Heart left ventricle (tissue), 16 donors: ENCODE data around the gene GRB7. TPM values are rescaled to one million over a fixed set of nuclear protein-coding genes. Genes with fewer than 3 reads are reported as not detected.

Experiments
- ATAC-seq, 4 donors: fragments of 200-7000 bp; cut with Tn5 transposase; one replicate each; pipeline ENCODE4 v1.9.1; 2020 to 2022; ENCODE audit warnings: moderate library complexity in 4 of 4, mild to moderate bottlenecking in 3 of 4, moderate number of reproducible peaks in 1 of 4
- DNase-seq, 5 donors: peaks; one replicate each; pipeline ENCODE4 v3.0.0-alpha.2; 2020
- H3K27ac ChIP-seq, 12 donors: fragments of 200-600 bp; sonication (generic) in 4 of 12; one replicate each; pipeline versions ENCODE4 v1.5.0 to v1.8.0; 2016 to 2022; ENCODE audit warnings: mild to moderate bottlenecking in 2 of 12
- H3K27me3 ChIP-seq, 9 donors: fragments of 200-600 bp; sonication (generic) in 2 of 9; one replicate each; pipeline versions ENCODE4 v1.5.1 to v1.8.0; 2016 to 2022; ENCODE audit warnings: mild to moderate bottlenecking in 3 of 9
- H3K36me3 ChIP-seq, 9 donors: fragments of 200-600 bp; sonication (generic) in 2 of 9; one replicate each; pipeline versions ENCODE4 v1.5.0 to v1.8.0; 2018 to 2022; ENCODE audit warnings: mild to moderate bottlenecking in 2 of 9
- H3K4me1 ChIP-seq, 12 donors: fragments of 200-600 bp; sonication (generic) in 4 of 12; one replicate each; pipeline versions ENCODE4 v1.5.0 to v1.8.0; 2016 to 2022; ENCODE audit warnings: mild to moderate bottlenecking in 3 of 12
- H3K4me3 ChIP-seq, 12 donors: fragments of 200-600 bp; sonication (generic) in 4 of 12; one replicate each; pipeline versions ENCODE4 v1.5.0 to v1.8.0; 2017 to 2022; ENCODE audit warnings: mild to moderate bottlenecking in 9 of 12, moderate library complexity in 4 of 12
- H3K9me3 ChIP-seq, 12 donors: fragments of 200-600 bp; sonication (generic) in 4 of 12; one replicate each; pipeline versions ENCODE4 v1.5.0 to v1.8.0; 2016 to 2022; ENCODE audit warnings: mild to moderate bottlenecking in 1 of 12
- CTCF ChIP-seq, 12 donors: fragments of 200-600 bp; sonication (generic) in 4 of 12; IDR thresholded peaks; one replicate each; pipeline versions ENCODE4 v1.5.0 to v1.8.0; 2018 to 2022; ENCODE audit warnings: antibody characterized with exemption in 12 of 12, mild to moderate bottlenecking in 5 of 12
- POLR2A ChIP-seq, 2 donors: fragments of 450-650 bp; IDR thresholded peaks; one replicate each; pipeline ENCODE4 v1.6.1; 2017; ENCODE audit warnings: antibody characterized with exemption in 2 of 2, mild to moderate bottlenecking in 2 of 2, moderate library complexity in 2 of 2
- WGBS, 4 donors: extraction: QIAGEN DNeasy Blood & Tissue Kit in 2 of 4; methylation state at CpG; one replicate each; pipeline versions ENCODE4 v1.1.5 to v1.1.7; 2013 to 2018; 5-methylcytosine and 5-hydroxymethylcytosine counted together
- intact Hi-C, 10 donors: fragments of 100-400 bp; cut with DNase I; formaldehyde crosslinking; loops; one replicate each; pipeline versions ENCODE4 v1.11.1 to v1.14.2; 2022
- polyA plus RNA-seq, 2 donors: library from polyadenylated mRNA; stranded (reverse); fragments of 200-250 nt; gene quantifications; one replicate each; pipeline ENCODE4 v1.2.3, GENCODE V29; 2013
- total RNA-seq, 9 donors: library from RNA; depleted of rRNA in 2 of 9; stranded (reverse); fragments of >200 nt in 2 of 9; fragmentation: NEBNext Ultra II Directional in 3 of 9; extraction: Animal tissue kit (Norgen Biotek cat#: 25700) in 3 of 9; gene quantifications; one replicate each; pipeline versions ENCODE4 v1.1.0 to v1.2.4, GENCODE V29; 2016 to 2023
- donor health status: ischemic (EF 13 %, LVEDD 7.1; RV severe dilation, severe dysfunction).
- donor health status: healthy with polysubstance abuse.
- donor health status: DM: no; HTN: yes; CAD: no.
- donor health status: DM: no; HTN: no; CAD: no.
- donor health status: ischemic (EF 25% LVEDD 6.9; RV normal size, moderate dysfunction).
- donor health status: ischemic (EF 25% LVEDD 5.7; RV mildly dilated, moderate dysfunction).
- donor health status: healthy.
- donor health status: DM: yes; HTN: yes; CAD: no.
- donor health status: ischemic (EF 35%, LVEDD 5.7; RV mildly dilated, moderate dysfunction).
- donor health status: nonischemic (EF 11% LVEDD 7.7; RV severe dilation, severe dysfunction).
- donor health status: DM: yes; HTN: yes; CAD: no.
- donor health status: PGD.
- donor health status: ischemic (EF 29% LVEDD 5.4; RV normal size, mild dysfunction).
- donor health status: nonischemic (EF 23%, LVEDD 6.1; RV moderate dilation, normal function).

The GRB7 gene
- total and polyA plus RNA-seq, 11 donors = 0.48 to 8.2 (median 1.3) TPM

DNA sequence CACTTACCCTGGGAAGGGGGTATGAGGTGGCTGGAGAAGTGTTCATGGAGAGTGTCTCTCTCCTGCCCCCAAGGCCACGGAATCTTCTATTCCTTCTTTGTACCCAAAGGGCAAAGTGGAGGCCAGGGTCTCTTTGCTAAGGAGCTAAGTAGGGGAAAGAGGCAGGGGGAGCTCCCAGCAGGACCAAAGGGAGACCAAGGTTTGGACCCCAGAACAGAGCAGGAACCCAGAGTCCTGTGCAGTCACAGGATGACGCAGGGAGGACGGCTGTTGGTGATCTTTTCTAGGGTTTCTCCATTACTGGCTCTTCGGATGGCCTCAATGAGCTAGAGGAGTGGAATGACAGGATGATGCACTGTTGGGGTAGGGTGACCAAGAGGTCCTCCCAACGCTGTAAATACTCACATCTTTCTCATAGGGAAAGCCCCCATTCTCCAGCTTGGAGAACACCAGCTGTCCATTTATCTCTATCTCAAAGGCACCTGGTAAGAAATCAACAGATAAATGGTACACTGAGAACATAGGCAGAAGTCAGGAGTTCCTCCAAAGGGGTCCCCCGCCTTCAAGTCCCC is 8.4 kb upstream of the GRB7 start:
- ATAC-seq = no peak
- H3K4me3 ChIP-seq = peak overlapping the region; percentile 56 to 99 (median 81)

GRCh38 chr17:39730095-39730921 is 7.4 kb upstream of the GRB7 start, which contains the start of gene MIEN1:
MIEN1 (minus strand) TSS chr17:39730532; CDS start chr17:39730495, 37 bp downstream.
- peak; percentile 6 to 87 for TF ChIP-seq POLR2A (IDR thresholded peaks at IDR 0.05)
- TF ChIP-seq CTCF (IDR thresholded peaks at IDR 0.05) = peak; percentile 88 to 98 (median 92)
- WGBS, 4 donors = 1 to 2% (median 1%) methylated on average over 22 to 65 of the region's 65 CpGs
- intact Hi-C loops = loop anchor here in 3 of 10 donors (2.0 to 5.0 kb wide), 5 partner anchors 22 to 108 kb away; partner anchors contain the start of genes PGAP3 (in 2 of the 3) and STARD3 (in 1 of the 3)
- Histone ChIP-seq H3K4me1 (peaks cover 0 to 19% (median 8%) of the 10 kb centered on the region in 12 donors), H3K27me3 (peaks cover 0 to 2% (median 0%) of the 10 kb centered on the region in 9 donors), H3K36me3 (peaks cover 0 to 40% (median 33%) of the 10 kb centered on the region in 9 donors), H3K9me3 (no peaks in the 10 kb centered on the region), H3K27ac (peak within 1 kb of the TSS; percentile 48 to 97 (median 90)), H3K4me3 (peak within 1 kb of the TSS; percentile 56 to 99 (median 81))
- ATAC-seq (peak; percentile 87 to 97 (median 96)), DNase-seq (peak; percentile 90 to 98 (median 94))

More for the DNA sequence above, 8.4 kb upstream of the GRB7 start:
- 72 to 77% (median 73%) methylated on average over 6 of the region's 6 CpGs for WGBS, 4 donors
- DNase-seq = no peak
- Histone ChIP-seq H3K27me3 (no peaks in the 10 kb centered on the region), H3K36me3 (peaks cover 0 to 50% (median 43%) of the 10 kb centered on the region in 9 donors), H3K27ac (peak overlapping the region in 9 of 12 donors; percentile 81 to 97 (median 90)), H3K4me1 (peaks cover 0 to 19% (median 8%) of the 10 kb centered on the region in 12 donors), H3K9me3 (no peaks in the 10 kb centered on the region)
- intact Hi-C loops = loop anchor here in 1 of 10 donors (5.0 kb wide), 1 partner anchor 42 kb away; the partner anchor contains the start of gene PGAP3
- no peak for TF ChIP-seq POLR2A (IDR thresholded peaks at IDR 0.05)
- no peak for TF ChIP-seq CTCF (IDR thresholded peaks at IDR 0.05)

DNA sequence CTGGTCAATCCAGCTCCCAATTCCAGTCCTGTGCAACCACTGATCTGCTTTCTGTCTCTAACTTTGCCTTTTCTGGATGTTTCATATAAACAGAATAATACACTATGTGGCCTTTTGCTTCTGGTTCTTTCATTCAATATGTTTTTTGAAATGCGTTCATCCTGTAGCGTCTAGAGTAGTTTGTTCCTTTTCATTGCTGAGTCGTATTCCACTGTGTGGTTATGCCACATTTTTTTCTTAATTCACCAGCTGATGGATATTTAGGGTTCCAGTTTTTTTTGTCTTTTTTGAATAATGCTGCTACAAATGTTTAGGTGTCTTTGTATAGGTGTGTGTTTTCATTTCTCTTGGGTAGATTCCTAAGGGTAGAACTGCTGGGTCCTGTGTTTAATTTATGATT is 5.2 kb upstream of the GRB7 start:
- TF ChIP-seq CTCF (IDR thresholded peaks at IDR 0.05) (no peak), POLR2A (IDR thresholded peaks at IDR 0.05) (no peak)
- intact Hi-C loops = loop anchor here in 3 of 10 donors (5.0 kb wide), 4 partner anchors 35 to 110 kb away; partner anchors contain the start of genes PGAP3 (in 2 of the 3) and STARD3 (in 1 of the 3)
- H3K4me1 ChIP-seq = peaks cover 0 to 19% (median 9%) of the 10 kb centered on the region in 12 donors
- no peaks in the 10 kb centered on the region for H3K9me3 ChIP-seq
- no peak for ATAC-seq
- 96 to 98% (median 97%) methylated on average over 3 of the region's 3 CpGs for WGBS, 4 donors
- H3K27me3 ChIP-seq = peaks cover 0 to 19% (median 4%) of the 10 kb centered on the region in 9 donors
- no peak overlapping the region for H3K27ac ChIP-seq
- no peak for DNase-seq
- H3K4me3 ChIP-seq = no peak overlapping the region
- H3K36me3 ChIP-seq = peaks cover 0 to 19% (median 11%) of the 10 kb centered on the region in 9 donors
